ENCODE measurements around the gene RAB25.

Gene RAB25

GRCh38 chr1:156118177-156118868 lies 57.4 kb downstream of the RAB25 start:
- DNase-seq = no peak

GRCh38 chr1:156119503-156120209 lies 58.7 kb downstream of the RAB25 start:
- DNase-seq = no peak

Data from central memory CD4-positive, alpha-beta T cell (primary cell).